Activated CD4-positive, alpha-beta T cell treated with anti-CD3 and anti-CD28 coated beads, Interleukin-2, amount 50 U/mL, for 1 hour (primary cell): Measurements from ENCODE around the gene ARRB1.

Experiments
- DNase-seq: peaks from one replicate; pipeline ENCODE4 v3.0.0-alpha.2; 2020

The ARRB1 gene

GRCh38 chr11:75244052-75244814 is 107.2 kb downstream of the ARRB1 start:
- no peak for DNase-seq

DNA sequence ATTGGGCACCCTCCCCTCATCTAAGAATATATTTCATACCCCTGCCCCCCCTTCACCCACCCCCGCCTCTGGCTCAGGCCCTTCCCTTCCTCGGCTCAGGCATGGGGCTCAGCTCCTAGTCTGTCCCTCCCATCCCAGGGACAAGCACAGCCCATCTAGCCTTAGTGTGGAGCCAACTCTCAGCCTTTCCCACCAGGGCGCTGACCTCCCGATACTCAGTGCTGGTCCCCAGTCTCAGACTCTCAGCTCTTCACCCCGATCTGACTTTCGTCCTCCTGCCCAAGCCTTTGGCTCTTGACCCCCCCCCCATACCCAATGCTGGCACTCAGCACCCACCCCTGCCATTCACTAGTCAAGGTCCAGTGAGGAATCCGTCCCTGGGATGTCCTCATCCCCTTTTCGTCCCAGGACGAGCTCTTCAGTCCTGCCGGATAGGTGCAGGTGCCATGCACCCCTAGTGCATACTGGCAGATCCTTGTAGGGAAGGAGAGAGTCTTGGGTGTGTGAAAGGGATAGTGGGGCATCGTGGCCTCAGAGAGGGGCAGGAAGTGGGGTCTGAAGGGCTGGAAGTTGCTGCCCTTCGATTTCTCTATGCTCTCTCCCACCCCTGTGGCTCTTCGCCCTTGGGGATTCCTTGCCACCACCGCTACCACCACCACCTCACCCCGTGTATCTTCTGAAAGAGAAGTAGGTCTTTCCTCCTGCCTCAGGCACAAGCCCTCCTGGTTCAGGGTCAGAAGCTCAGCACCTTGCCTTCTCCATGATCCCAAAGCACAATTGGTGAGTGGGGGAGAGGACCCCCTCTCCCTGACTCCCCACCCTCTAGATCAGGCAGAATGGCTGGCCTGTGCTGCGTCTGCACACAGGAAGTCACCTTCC is 108.5 kb downstream of the ARRB1 start:
- DNase-seq, result no peak

DNA sequence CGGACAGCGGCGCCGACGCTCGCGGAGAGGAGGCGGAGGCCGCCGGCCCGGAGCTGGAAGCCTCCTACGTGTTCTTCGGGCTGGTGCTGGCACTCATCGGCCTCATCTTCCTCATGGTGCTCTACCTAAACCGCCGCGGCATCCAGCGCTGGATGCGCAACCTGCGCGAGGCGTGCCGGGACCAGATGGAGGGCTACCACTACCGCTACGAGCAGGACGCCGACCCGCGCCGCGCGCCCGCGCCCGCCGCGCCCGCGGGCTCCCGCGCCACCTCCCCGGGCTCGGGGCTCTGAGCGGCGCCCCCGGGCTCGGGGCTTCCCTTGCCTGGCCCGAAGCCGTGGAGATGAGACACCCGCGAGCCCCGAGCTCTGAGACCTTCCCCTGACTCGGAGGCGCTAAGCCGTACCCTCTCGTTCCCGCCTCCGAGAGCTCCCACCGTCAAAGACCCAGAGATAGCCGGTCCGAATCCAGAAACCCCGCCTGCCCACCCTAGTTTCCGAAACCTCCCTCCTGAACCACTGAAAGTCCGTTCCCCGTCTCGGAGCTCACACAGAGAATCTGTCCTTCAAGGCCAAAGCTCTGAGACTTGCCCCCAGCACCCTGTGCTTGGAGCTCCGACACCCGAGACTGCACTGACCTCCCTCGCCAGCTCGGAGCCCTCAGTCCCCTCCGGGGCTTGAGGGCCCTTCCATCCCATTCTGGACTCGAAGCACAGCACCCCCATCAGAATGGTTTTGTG is 109.4 kb downstream of the ARRB1 start:
- no peak for DNase-seq

- peak; percentile 85 for DNase-seq
These were observed 110.2 kb downstream of the ARRB1 start for GRCh38 chr11:75241036-75241905.

DNA sequence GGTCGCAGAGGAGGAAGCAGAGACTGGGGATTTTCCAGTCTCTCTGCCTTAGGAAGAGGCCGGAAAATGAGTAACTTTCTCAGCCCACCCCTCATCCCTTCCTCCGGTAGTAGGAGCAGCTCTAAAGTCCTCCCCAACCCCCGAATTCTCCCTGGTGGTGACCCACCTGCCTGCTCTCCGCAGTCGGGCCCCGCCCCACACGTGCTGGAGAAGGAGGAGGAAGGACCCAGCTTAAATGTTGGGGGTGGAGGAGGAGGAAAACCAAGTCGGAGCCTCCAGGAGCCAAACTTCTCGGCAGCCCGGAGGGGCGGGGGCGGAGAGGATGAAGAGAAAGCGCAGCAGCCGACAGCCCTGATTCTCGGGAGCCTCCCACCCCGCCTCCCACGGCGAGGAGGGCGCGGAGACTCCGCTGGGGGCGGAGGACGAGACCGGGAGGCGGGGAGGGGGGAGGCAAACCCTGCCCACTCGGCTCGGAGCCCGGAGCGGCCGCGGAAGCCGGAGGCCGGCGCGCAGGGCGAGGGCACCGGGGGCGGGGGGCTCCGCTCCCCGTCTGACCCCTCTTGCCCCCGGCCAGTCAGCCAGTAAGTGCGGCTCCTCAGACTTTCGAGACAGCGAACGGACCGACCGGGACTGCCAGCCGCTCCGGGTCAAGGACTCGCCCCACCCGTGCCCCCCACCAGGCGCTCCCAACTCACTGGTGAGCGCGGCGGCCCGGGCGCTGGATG is 111.0 kb downstream of the ARRB1 start, which contains the start of gene TPBGL:
Gene TPBGL, plus strand, starts transcription at position 464 of the 725 bp plus-strand sequence. CDS start 276 bp downstream, outside the sequence.
- no peak for DNase-seq

GRCh38 chr11:75239531-75240290 is 111.8 kb downstream of the ARRB1 start:
- no peak for DNase-seq

DNA sequence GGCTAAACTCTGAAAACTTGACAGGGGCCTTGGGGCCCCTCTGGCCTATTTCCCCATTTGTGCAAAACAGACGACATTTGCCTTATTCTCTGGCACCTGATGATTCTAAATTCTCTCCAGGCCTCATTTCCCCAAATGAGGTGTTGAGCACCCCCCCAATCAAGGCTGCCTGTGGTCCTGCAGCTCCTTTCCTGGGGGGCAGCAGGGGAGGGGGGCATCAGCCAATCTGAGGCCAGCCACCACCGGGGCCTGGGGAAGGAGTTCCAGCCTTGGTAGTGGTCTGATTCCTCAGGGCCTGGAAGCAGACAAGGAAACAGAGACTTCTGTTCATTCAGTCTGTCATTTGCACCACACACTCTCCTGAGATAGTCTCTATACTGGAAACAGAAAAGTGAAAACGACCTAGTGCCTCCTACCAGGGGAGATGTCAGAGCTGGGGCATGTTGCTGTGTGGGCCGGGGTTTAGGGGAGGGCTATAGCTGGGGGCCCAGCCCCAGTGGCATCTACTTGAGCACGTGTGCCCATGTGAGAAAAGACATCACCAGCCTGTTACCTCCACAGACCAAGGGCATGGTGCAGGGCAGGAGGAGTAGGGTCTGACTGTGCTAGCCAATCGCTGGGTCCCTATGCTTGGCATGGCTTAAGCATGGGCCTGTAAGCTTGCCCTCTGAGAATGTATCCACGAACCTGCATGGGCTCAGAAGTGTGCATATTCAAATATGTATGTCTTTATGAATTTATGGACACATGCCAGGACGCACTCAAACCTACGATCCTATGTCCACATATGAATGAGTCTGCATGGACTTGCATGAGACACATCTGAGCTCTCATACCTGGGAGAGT is 112.6 kb downstream of the ARRB1 start:
- no peak for DNase-seq

DNA sequence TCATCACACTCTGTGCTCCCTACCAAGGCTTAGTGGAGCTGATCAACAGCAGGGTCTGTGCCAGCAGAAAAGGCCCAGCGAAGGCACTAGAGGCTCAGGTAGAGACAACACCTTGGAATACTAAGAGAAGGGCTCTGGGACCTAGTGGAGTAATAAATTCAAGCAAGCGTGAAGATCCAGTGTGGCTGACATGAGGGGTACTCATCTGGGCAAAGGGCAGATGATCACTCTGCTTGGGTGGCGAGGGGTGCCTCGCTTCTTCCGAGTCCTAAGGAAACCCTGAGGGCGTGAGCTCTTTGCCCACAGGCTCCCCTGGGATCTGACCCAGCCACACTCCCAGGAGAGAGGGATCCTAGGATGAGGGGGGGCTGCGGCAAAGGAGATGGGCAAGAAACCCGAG is 114.4 kb downstream of the ARRB1 start:
- DNase-seq, result no peak

DNA sequence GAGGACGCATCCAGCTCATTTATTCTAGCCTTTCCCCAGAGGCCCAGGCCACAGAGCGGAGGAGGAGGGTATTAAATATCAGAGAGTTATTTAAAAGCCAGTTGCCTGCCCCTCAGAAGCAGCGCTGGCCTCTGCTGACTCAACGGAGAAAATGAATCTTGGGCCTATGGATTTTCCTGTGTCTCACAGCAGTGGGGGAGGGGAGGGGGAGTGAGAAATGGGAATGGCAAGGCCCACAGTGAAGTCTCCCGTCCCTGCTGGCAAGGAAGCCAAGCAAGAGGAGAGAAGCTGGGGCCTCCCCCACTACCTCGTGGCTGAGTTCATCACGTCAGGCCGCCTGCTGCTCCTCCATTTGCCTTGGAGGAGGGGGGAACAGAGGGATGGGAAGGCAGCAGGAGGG is 115.4 kb downstream of the ARRB1 start:
- no peak for DNase-seq

- peak; percentile 9 for DNase-seq
These were observed 117.7 kb downstream of the ARRB1 start for GRCh38 chr11:75233754-75234172.

GRCh38 chr11:75230621-75231020 is 120.8 kb downstream of the ARRB1 start:
- DNase-seq, result no peak

DNA sequence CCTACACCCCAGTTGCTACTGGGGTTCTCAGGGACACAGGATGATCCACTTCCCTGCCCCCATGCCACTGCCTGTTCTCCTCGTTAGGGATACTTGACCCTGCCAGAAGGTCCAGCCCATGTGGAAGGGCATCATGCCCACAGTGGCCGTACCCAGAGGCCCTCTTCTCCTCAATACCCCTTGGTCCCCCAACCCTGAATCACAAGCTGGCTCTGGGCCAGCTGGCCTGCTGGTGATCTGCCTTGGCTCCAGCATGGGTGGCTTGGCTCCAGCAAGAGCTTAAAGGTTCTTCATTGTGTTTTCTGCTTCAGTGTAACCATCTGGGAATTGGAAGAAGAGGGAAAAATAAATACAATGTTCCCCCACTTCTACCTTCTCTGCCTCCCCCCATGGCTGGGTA is 122.0 kb downstream of the ARRB1 start:
- no peak for DNase-seq

- DNase-seq, result no peak
These were observed 125.7 kb downstream of the ARRB1 start for GRCh38 chr11:75225794-75226193.

DNA sequence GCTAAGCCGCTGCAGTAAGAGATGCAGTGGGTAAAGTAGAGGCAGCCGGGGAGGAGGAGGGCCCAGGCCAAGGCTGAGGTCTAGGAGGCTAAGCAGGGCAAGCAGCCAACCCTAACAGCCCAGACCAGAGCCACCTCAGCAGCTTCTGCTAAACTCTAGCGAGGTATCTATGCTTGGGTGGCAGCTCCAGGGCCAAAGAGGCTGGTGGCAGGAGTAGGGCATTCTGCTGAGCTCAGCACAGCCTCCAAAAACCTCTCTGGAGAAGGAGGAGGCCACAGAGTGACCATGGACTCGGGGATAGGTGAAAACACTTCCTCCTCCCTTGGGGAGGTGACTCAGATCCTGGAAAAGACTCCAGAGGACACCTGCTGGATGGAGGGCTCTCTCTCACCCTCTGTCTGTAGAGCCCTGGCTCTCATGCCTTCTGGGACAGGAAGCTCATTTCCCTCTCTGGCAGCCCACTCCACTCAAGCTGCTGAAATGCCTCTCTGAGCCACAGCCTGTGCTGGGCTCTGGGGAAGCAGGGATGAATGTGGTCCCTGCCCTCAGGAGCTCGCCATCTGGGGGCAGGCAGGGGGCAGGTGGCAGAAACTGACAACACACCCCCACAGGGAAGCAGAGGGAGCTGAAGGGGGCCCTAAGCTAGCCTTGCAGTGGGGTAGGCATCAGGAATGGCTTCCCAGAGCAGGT is 127.4 kb downstream of the ARRB1 start:
- DNase-seq, result no peak

- DNase-seq, result no peak
These were observed 131.6 kb downstream of the ARRB1 start for GRCh38 chr11:75219869-75220268.

GRCh38 chr11:75214843-75215242 is 136.6 kb downstream of the ARRB1 start:
- no peak for DNase-seq

DNA sequence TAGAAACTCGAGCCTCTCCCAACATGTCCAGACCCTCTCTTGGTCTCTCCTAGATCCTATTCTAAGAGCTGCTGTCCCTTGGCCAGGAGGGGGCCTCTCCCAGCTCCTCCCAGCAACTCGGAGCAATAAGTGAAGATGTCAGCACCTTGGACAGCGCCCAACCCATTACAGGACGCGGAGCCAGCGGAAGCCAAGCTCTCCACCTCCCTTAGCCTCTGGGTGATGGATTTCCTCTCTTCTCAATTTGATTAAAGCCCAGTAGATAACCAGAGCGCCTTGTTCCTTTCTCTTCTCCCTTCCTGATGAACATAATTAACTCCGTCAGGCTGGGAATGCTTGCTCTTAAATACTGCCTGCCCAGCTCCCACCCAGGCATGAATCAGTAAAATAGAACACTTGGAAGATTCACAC is 137.0 kb downstream of the ARRB1 start:
- DNase-seq, result peak; percentile 79
